HEK293 (cell line): ENCODE results near the gene PAX7.

ENCODE experiments used
- CTCF ChIA-PET: fragments of 350-600 bp; formaldehyde crosslinking; extraction: SDS; loops from one replicate; lab custom pipeline; 2021; ENCODE audit warnings: antibody characterized with exemption; lab: Yijun Ruan, JAX
- POLR2A ChIA-PET: fragments of 300-600 bp; formaldehyde crosslinking; extraction: SDS; loops from one replicate; lab custom pipeline; 2020; ENCODE audit warnings: antibody characterized with exemption, inconsistent platforms; lab: Yijun Ruan, JAX
- H3K27ac ChIP-seq: fragments of 200-500 bp; sonication (Bioruptor generic); 2 replicates; pipeline ENCODE4 v1.5.1; 2014; ENCODE audit warnings: low read depth, low read length, control low read depth, inconsistent platforms; ENCODE audit errors: extremely low read depth
- H3K36me3 ChIP-seq, 2 experiments: fragments of 200-500 bp in 1 of 2; sonication (Bioruptor generic) in 1 of 2; 1 replicate in 1 of 2; 2 replicates in 1 of 2; pipeline ENCODE4 v1.5.1; 2014 to 2017; ENCODE audit warnings: inconsistent platforms in 2 of 2, low read length in 2 of 2; ENCODE audit not compliant: control insufficient read depth in 2 of 2, insufficient read depth in 1 of 2
- H3K4me1 ChIP-seq: fragments of 200-500 bp; sonication (Bioruptor generic); 2 replicates; pipeline ENCODE4 v1.5.1; 2014; ENCODE audit warnings: mild to moderate bottlenecking, low read length, inconsistent platforms; ENCODE audit not compliant: control insufficient read depth, insufficient read depth
- H3K4me3 ChIP-seq: 2 replicates; pipeline ENCODE4 v1.5.1; 2011; ENCODE audit warnings: low read depth, mild to moderate bottlenecking, control low read depth, low read length, moderate library complexity
- H3K9me3 ChIP-seq: fragments of 200-500 bp; sonication (Bioruptor generic); 2 replicates; pipeline ENCODE4 v1.5.1; 2014; ENCODE audit warnings: low read depth, low read length, inconsistent platforms; ENCODE audit not compliant: control insufficient read depth, insufficient read depth
- KLF8 ChIP-seq: fragments of 450-650 bp; formaldehyde crosslinking; IDR thresholded peaks from 2 replicates; pipeline ENCODE4 v1.5.1; 2016; ENCODE audit warnings: missing biosample characterization, missing genetic modification characterization
- OVOL3 ChIP-seq: fragments of 450-650 bp; formaldehyde crosslinking; IDR thresholded peaks from 2 replicates; pipeline ENCODE4 v1.5.1; 2016; ENCODE audit warnings: missing biosample characterization, missing genetic modification characterization
- SETDB1 ChIP-seq: IDR thresholded peaks from one replicate; pipeline ENCODE4 v1.6.1; 2017; ENCODE audit warnings: mild to moderate bottlenecking, low read length, moderate library complexity, mixed read lengths; ENCODE audit not compliant: insufficient read length
- SP2 ChIP-seq: fragments of 450-650 bp; formaldehyde crosslinking; IDR thresholded peaks from 2 replicates; pipeline ENCODE4 v1.5.1; 2016; ENCODE audit warnings: missing biosample characterization, missing genetic modification characterization
- TSHZ1 ChIP-seq: fragments of 450-650 bp; formaldehyde crosslinking; IDR thresholded peaks from 2 replicates; pipeline ENCODE4 v1.5.1; 2016; ENCODE audit warnings: missing biosample characterization, missing genetic modification characterization, borderline replicate concordance
- ZBTB20 ChIP-seq: fragments of 450-650 bp; formaldehyde crosslinking; IDR thresholded peaks from 2 replicates; pipeline ENCODE4 v1.5.1; 2016; ENCODE audit warnings: missing biosample characterization, missing genetic modification characterization
- ZBTB6 ChIP-seq: fragments of 450-650 bp; formaldehyde crosslinking; IDR thresholded peaks from 2 replicates; pipeline ENCODE4 v1.5.1; 2017; ENCODE audit warnings: missing biosample characterization, missing genetic modification characterization
- ZNF133 ChIP-seq: fragments of 450-650 bp; formaldehyde crosslinking; IDR thresholded peaks from 2 replicates; pipeline ENCODE4 v1.5.1; 2016; ENCODE audit warnings: missing biosample characterization, missing genetic modification characterization
- ZNF184 ChIP-seq: fragments of 450-650 bp; IDR thresholded peaks from 2 replicates; pipeline ENCODE4 v1.5.1; 2018; ENCODE audit warnings: missing biosample characterization, mild to moderate bottlenecking, missing genetic modification characterization
- ZNF19 ChIP-seq: fragments of 450-650 bp; formaldehyde crosslinking; IDR thresholded peaks from 2 replicates; pipeline ENCODE4; 2016; ENCODE audit warnings: missing biosample characterization, missing genetic modification characterization, low read depth
- ZNF24 ChIP-seq: fragments of 450-650 bp; formaldehyde crosslinking; IDR thresholded peaks from 2 replicates; pipeline ENCODE4 v1.5.1; 2016; ENCODE audit warnings: missing biosample characterization, missing genetic modification characterization
- ZNF274 ChIP-seq, 2 experiments: fragments of 200-500 bp in 1 of 2; fragments of 450-650 bp in 1 of 2; sonication (Bioruptor generic) in 1 of 2; formaldehyde crosslinking in 1 of 2; IDR thresholded peaks; 2 replicates each; pipeline versions ENCODE4 v1.5.1 to v1.6.1; 2014 to 2016; ENCODE audit warnings: borderline replicate concordance in 1 of 2, inconsistent platforms in 1 of 2, low read length in 1 of 2, missing biosample characterization in 1 of 2, missing genetic modification characterization in 1 of 2
- ZNF341 ChIP-seq: fragments of 450-650 bp; formaldehyde crosslinking; IDR thresholded peaks from 2 replicates; pipeline ENCODE4; 2016; ENCODE audit warnings: low read depth, missing biosample characterization, missing genetic modification characterization
- ZNF394 ChIP-seq: fragments of 450-650 bp; formaldehyde crosslinking; IDR thresholded peaks from 2 replicates; pipeline ENCODE4 v1.5.1; 2016; ENCODE audit warnings: missing biosample characterization, missing genetic modification characterization, mild to moderate bottlenecking, moderate library complexity, borderline replicate concordance
- ZNF510 ChIP-seq: fragments of 450-650 bp; formaldehyde crosslinking; IDR thresholded peaks from 2 replicates; pipeline ENCODE4 v1.5.1; 2018; ENCODE audit warnings: mild to moderate bottlenecking, missing genetic modification characterization, missing biosample characterization; ENCODE audit not compliant: insufficient replicate concordance
- ZNF529 ChIP-seq: fragments of 450-650 bp; formaldehyde crosslinking; IDR thresholded peaks from 2 replicates; pipeline ENCODE4 v1.5.1; 2017; ENCODE audit warnings: missing genetic modification characterization, missing biosample characterization; ENCODE audit not compliant: insufficient replicate concordance
- ZNF561 ChIP-seq: fragments of 450-650 bp; IDR thresholded peaks from 2 replicates; pipeline ENCODE4 v1.5.1; 2018; ENCODE audit warnings: missing biosample characterization, missing genetic modification characterization, borderline replicate concordance
- ZNF571 ChIP-seq: fragments of 450-650 bp; formaldehyde crosslinking; IDR thresholded peaks from 2 replicates; pipeline ENCODE4 v1.5.0; 2017; ENCODE audit warnings: missing biosample characterization, missing genetic modification characterization
- ZNF610 ChIP-seq: fragments of 450-650 bp; formaldehyde crosslinking; IDR thresholded peaks from 2 replicates; pipeline ENCODE4 v1.5.1; 2016; ENCODE audit warnings: missing biosample characterization, missing genetic modification characterization, borderline replicate concordance
- ZNF623 ChIP-seq: fragments of 450-650 bp; formaldehyde crosslinking; IDR thresholded peaks from 2 replicates; pipeline ENCODE4 v1.5.1; 2016; ENCODE audit warnings: missing biosample characterization, missing genetic modification characterization
- ZNF664 ChIP-seq: fragments of 450-650 bp; formaldehyde crosslinking; IDR thresholded peaks from 2 replicates; pipeline ENCODE4 v1.5.1; 2016; ENCODE audit warnings: missing biosample characterization, missing genetic modification characterization
- ZNF677 ChIP-seq: fragments of 450-650 bp; IDR thresholded peaks from 2 replicates; pipeline ENCODE4 v1.5.0; 2018; ENCODE audit warnings: missing biosample characterization, mild to moderate bottlenecking, missing genetic modification characterization, moderate library complexity
- ZNF701 ChIP-seq: fragments of 450-650 bp; formaldehyde crosslinking; IDR thresholded peaks from 2 replicates; pipeline ENCODE4 v1.5.1; 2016; ENCODE audit warnings: missing biosample characterization, missing genetic modification characterization
- TF ChIP-seq, protein P1 (sequence below): fragments of 450-650 bp; formaldehyde crosslinking; IDR thresholded peaks from 2 replicates; pipeline ENCODE4 v1.5.1; 2016; ENCODE audit warnings: missing biosample characterization, missing genetic modification characterization
- TF ChIP-seq, protein P2 (sequence below): fragments of 450-650 bp; formaldehyde crosslinking; IDR thresholded peaks from 2 replicates; pipeline ENCODE4 v1.5.1; 2016; ENCODE audit warnings: missing biosample characterization, missing genetic modification characterization, low read depth

The PAX7 gene

GRCh38 chr1:18691648-18692047 lies 61.0 kb downstream of the PAX7 start:
- ChIA-PET POLR2A (no interaction called here), CTCF (interaction anchor here (1.4 to 2.3 kb wide), 2 partner anchors 10 to 94 kb away, joined by 3 to 13 read pairs; no protein-coding TSS in a partner anchor)
- H3K4me1 ChIP-seq: no peaks in the 10 kb centered on the region
- no peaks in the 10 kb centered on the region for H3K9me3 ChIP-seq
- H3K4me3 ChIP-seq: no peak overlapping the region
- no peak overlapping the region for H3K27ac ChIP-seq
- TF ChIP-seq ZNF610 (no peak), SETDB1 (no peak), KLF8 (tag by site-specific recombination) (no peak), ZNF623 (tag by site-specific recombination) (no peak), ZNF561 (tag by site-specific recombination) (no peak), ZNF394 (tag by site-specific recombination) (no peak), ZNF19 (tag by site-specific recombination) (no peak), ZNF133 (tag by site-specific recombination) (no peak), ZNF510 (no peak), ZNF701 (tag by site-specific recombination) (no peak), ZBTB6 (tag by site-specific recombination) (no peak), ZNF24 (tag by site-specific recombination) (no peak), ZNF274 (IDR thresholded peaks at IDR 0.05; ENCODE audit: low read length) (no peak), ZNF274 (tag by site-specific recombination; IDR thresholded peaks at IDR 0.05; ENCODE audit: borderline replicate concordance) (no peak), ZNF529 (tag by site-specific recombination) (no peak), OVOL3 (tag by site-specific recombination) (no peak), TSHZ1 (no peak)
- TF ChIP-seq, protein P1, sequence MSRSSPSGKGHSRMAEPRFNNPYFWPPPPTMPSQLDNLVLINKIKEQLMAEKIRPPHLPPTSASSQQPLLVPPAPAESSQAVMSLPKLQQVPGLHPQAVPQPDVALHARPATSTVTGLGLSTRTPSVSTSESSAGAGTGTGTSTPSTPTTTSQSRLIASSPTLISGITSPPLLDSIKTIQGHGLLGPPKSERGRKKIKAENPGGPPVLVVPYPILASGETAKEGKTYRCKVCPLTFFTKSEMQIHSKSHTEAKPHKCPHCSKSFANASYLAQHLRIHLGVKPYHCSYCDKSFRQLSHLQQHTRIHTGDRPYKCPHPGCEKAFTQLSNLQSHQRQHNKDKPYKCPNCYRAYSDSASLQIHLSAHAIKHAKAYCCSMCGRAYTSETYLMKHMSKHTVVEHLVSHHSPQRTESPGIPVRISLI (tag by site-specific recombination): no peak
- no peaks in the 10 kb centered on the region for H3K36me3 ChIP-seq

- CTCF ChIA-PET: interaction anchor here (1.3 kb wide), 1 partner anchor 96 kb away, joined by 5 read pairs; no protein-coding TSS in a partner anchor
- Histone ChIP-seq H3K27ac (no peak overlapping the region), H3K4me1 (no peaks in the 10 kb centered on the region), H3K36me3 (no peaks in the 10 kb centered on the region), H3K9me3 (no peaks in the 10 kb centered on the region), H3K4me3 (no peak overlapping the region)
- POLR2A ChIA-PET: no interaction called here
- TF ChIP-seq ZBTB20: peak; percentile 40
- no peak for TF ChIP-seq ZNF664 (tag by site-specific recombination)
- no peak for TF ChIP-seq ZNF677 (tag by site-specific recombination)
- TF ChIP-seq ZNF184: no peak
- TF ChIP-seq, protein P2, sequence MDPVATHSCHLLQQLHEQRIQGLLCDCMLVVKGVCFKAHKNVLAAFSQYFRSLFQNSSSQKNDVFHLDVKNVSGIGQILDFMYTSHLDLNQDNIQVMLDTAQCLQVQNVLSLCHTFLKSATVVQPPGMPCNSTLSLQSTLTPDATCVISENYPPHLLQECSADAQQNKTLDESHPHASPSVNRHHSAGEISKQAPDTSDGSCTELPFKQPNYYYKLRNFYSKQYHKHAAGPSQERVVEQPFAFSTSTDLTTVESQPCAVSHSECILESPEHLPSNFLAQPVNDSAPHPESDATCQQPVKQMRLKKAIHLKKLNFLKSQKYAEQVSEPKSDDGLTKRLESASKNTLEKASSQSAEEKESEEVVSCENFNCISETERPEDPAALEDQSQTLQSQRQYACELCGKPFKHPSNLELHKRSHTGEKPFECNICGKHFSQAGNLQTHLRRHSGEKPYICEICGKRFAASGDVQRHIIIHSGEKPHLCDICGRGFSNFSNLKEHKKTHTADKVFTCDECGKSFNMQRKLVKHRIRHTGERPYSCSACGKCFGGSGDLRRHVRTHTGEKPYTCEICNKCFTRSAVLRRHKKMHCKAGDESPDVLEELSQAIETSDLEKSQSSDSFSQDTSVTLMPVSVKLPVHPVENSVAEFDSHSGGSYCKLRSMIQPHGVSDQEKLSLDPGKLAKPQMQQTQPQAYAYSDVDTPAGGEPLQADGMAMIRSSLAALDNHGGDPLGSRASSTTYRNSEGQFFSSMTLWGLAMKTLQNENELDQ (tag by site-specific recombination): no peak
- peak; percentile 73 for TF ChIP-seq ZNF341 (tag by site-specific recombination)
- TF ChIP-seq SP2 (tag by site-specific recombination): peak; percentile 23; the same call in 1 of the 2 replicates
- TF ChIP-seq ZNF571 (tag by site-specific recombination): no peak
These were observed 62.8 kb downstream of the PAX7 start for GRCh38 chr1:18693256-18694098.
